ENCODE measurements around the gene NFIB. TPM values are rescaled to one million over a fixed set of nuclear protein-coding genes. Genes with fewer than 3 reads are reported as not detected.

Gene NFIB
- total RNA-seq, 2 donors from 2014 or later = 230 to 305 TPM

- intact Hi-C loops (cut with DNase I) = loop anchor here in 1 of 2 donors (2.0 kb wide), 1 partner anchor 23 kb away; no protein-coding TSS in a partner anchor
- no peak for DNase-seq (ENCODE audit: low spot score)
Observed at GRCh38 chr9:14323985-14324650, 10.2 kb upstream of the NFIB start.

DNA sequence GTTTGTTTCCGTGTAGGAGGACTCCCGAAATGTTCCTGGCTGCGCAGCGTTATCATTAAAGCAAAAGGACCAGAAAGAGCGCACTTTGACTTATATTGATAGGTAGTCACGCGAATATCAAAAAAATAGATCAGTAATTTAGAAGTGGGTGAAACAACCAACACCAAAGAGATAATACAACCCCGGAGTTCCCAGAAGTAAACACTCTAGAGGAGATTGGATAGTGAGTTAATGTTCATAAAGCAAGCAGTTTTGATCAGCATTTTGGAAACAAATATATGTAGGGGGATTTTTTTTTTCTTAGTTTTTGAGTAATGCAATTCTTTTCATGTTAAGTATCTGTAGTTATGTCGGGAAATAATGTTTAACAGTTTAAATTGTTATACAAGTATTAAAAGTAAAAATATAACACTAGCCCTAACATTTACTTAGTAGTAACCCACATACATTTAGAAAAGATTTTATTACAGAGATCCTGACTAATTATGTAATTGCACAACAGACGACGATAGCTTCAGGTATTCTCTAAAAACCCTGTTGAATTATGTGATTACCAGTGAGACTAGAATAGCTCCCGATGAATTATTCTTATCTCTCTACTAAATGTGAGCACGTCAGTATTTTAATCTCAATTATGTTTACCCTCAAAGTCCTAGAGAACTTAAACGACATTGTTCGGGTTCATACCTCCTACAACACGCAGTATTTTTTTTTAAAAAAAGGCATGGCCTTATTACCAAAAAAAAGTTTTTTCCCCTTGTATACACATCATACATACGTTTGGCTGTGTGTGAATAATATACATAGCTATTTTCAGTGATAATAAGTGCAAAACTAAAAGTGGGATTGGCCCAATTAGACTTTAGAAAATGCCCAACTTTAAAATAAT, 9.4 kb upstream of the NFIB start:
- no peak for DNase-seq (ENCODE audit: low spot score)
- intact Hi-C loops (cut with DNase I) = loop anchor here in 1 of 2 donors (2.0 kb wide), 1 partner anchor 23 kb away; no protein-coding TSS in a partner anchor

DNA sequence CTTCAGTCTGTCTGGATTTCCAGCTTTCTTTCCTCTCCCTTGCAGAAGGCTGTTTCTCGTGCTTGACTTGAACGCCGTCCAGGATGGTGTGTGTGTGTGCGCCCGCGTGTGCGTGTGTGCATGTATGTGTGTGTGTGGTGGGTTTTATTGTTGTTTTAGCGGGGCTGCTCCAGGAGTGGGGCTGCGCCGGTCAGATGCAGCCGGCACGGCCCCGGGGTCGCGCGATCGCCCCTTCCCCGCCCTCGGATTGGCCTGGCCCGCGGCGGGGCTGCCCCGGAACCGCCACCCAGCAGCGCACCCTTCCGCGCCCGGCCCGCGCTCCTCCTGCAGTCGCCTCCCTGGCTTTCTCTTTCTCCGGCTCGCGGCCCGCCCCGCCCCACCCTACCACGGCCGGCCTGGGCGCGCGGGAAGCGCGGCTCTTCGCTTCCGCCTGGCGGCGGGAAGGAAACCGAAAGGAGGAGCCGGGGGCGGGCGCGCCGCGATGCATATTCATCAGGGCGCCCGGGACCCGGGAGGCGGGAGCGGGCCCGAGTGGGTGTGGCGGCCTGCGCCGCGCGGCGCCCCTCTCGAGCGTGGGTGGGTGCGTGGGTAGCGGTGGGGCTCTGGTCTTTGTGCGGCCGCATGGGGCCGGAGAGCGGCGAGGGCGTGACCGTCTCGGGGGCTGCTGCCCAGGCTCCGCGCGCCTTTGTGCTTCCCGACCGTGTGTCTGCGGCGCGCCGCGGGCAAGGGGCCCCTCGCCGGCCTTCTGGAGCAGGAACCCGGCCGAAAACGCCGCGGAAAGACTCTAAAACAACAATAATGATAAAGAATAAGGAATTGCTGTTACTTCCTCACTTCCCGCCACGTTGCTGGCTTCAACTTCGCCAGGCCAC, 8.5 kb upstream of the NFIB start:
- intact Hi-C loops (cut with DNase I) = loop anchor here in 1 of 2 donors (2.0 kb wide), 1 partner anchor 24 kb away; no protein-coding TSS in a partner anchor

GRCh38 chr9:14321517-14322130, 7.7 kb upstream of the NFIB start:
- no peak for DNase-seq (ENCODE audit: low spot score)
- intact Hi-C loops (cut with DNase I) = loop anchor here in 1 of 2 donors (2.0 kb wide), 1 partner anchor 25 kb away; no protein-coding TSS in a partner anchor

More for the DNA sequence above, 8.5 kb upstream of the NFIB start:
- DNase-seq (ENCODE audit: low spot score) = peak; percentile 98

- intact Hi-C loops (cut with DNase I) = no loop called here
- DNase-seq (ENCODE audit: low spot score) = no peak
Observed at GRCh38 chr9:14320271-14321181, 6.6 kb upstream of the NFIB start.

- intact Hi-C loops (cut with DNase I) = no loop called here
- DNase-seq (ENCODE audit: low spot score) = no peak
Observed at GRCh38 chr9:14318934-14319580, 5.1 kb upstream of the NFIB start.

DNA sequence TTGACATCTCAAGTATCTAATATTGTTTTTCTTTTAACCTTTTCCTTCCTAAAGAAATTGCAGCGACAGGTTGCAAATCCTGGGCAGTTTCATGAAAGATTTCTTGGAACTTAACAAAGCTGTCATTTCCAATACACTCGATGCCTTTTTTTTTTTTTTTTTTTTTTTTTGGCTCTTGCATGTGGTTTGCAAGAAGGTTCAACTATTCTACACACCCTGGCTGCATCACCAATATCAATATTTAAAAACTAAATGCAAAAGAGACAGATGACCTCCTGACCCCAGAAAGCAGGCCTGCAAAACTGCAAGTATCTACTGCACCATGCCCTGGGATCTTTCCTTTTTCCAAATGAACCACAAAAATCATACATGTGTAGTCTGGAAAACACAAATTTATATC, 4.4 kb upstream of the NFIB start:
- intact Hi-C loops (cut with DNase I) = no loop called here
- no peak for DNase-seq (ENCODE audit: low spot score)

DNA sequence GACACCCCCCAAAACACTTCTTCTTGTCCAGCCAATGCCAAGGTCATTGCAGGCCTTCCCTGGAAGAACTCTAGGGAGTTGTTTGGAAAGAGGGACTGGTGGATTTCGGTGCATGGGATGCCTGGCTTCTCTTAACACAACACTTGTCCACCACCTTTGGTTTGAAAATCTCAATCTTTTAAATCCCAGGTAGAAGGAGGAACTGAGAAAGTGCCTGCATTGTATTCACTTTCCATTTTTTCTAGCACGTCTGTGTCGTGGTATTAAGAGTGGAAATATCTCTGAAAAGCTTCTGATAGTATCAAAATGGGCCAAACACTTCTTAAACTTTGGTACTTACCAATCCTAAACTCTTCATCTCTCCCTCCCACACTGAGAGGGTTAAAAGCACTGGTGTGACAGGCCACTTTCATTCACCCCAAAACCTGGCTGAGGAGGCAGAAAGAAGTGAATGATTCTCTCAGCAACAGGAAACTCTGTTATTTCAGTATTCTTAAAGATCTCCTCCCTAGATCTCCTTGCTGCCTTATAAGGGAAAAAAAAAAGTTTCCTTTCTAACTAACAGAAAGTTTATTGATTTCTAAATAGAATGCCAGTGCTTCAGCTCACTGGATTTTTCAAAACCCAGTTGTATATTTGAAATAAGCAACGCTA, 3.9 kb upstream of the NFIB start:
- no peak for DNase-seq (ENCODE audit: low spot score)
- intact Hi-C loops (cut with DNase I) = no loop called here

DNA sequence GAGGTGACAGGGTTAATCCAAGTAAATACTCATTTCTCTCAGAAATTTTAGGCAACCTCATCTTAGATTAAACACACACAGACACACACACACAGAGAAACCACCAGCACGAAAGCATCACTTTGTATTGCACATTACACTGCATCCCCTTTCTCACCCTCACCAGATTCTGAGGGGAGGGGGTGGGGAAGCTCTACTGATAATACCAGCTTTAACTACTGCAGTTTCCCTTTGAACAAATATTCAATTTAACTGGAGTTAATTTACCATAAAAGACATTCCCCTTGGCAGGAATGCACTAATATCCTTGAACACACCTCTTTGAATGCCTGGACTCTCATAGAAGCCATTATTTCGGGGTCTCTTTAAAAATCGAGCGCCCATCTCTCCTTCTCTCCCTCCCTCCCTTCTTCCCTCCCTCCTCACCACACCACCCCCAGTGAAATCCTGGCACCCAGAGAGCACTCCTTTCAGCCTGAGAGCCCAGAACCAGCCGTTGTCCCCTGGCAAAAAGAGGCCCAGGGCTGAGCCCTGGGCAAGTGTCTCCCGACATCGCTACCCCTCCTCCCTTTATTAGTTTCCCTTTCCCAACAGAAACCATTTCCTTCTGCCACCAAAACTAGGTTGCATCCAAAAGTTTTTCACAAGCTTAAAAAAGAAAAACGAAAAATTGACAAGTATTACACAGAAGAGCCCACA, 2.8 kb upstream of the NFIB start:
- intact Hi-C loops (cut with DNase I) = no loop called here
- DNase-seq (ENCODE audit: low spot score) = no peak

DNA sequence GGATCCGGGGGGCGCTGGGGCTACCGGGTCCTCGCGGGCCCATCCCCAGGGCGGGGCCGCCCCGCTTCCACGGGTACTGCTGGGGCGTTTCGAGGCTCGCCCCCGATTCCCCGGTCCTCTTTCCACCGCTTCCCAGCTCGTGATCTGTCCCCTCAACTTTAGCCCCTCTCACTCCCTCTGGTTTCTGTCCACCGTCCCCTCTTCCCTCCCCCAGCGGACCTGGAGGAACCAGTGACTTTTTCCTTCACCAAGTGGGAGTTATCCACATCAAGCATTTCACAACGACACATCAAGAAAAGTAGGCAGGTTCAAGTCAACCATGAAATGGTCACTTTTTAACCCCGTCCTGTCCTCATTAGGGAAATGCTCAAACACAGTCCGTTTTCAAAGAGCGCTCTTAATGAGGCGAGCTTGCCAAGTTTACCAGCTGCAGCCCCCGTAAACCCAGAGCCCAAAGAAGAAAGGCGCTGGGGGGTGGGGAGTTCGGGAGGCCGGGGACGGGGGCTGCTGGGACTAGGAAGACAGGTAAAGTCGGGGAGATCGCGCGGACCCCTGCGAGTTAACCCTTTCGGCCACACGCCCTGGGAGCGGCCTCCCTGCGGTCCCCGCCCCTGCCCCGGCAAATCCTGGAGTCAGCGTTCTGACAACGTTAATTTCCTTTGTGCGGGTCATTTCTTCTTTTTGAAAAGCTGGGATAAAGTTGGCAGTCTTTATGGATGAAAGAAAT, 2.1 kb upstream of the NFIB start:
- peak; percentile 82 for DNase-seq (ENCODE audit: low spot score)
- intact Hi-C loops (cut with DNase I) = no loop called here

- intact Hi-C loops (cut with DNase I) = loop anchor here (5.0 kb wide), 1 partner anchor 32 kb away; no protein-coding TSS in a partner anchor
- peak; percentile 97 for DNase-seq (ENCODE audit: low spot score)
Observed at GRCh38 chr9:14314929-14315874, 1.3 kb upstream of the NFIB start.

GRCh38 chr9:14314424-14314928, 535 bp upstream of the NFIB start:
- intact Hi-C loops (cut with DNase I) = loop anchor here (5.0 kb wide), 1 partner anchor 33 kb away; no protein-coding TSS in a partner anchor
- DNase-seq (ENCODE audit: low spot score) = peak; percentile 87

DNA sequence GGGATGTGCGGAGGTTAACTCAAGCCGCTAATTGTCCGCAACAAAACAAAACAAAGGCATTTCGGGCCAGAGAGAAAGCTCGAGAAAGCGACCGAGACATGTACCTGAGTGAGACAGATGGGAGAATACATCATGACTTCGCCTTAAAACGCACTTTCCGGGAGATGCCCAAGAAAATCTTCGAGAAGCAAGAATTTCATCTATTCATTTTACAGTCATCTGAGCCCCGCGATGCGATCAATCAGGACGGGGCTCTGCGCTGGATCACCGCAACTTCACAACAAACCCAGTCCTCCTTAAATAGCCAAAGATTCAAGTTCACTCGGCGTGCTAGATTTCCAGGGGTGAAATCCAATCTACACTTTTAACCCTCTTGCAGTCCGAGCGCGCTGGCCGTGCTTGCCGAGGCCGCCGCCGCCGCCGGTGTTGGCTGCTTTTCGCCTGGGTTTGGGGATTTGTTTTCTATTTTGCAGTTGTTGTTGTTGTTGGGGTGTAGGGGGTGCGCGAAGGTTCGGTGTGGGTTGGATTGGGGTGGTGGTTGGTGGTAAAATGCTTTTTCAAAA, 482 bp downstream of the NFIB start:
- DNase-seq (ENCODE audit: low spot score) = peak; percentile 77
- intact Hi-C loops (cut with DNase I) = loop anchor here (5.0 kb wide), 1 partner anchor 34 kb away; no protein-coding TSS in a partner anchor

All from posterior vena cava (tissue), 2 donors.